H4 (cell line): ENCODE data around the gene ZNF205. TPM values are rescaled to one million over a fixed set of nuclear protein-coding genes. Genes with fewer than 3 reads are reported as not detected.

Source experiments
- total RNA-seq: library from RNA; depleted of rRNA; stranded (reverse); fragments of >200 nt; shearing (Covaris generic); gene quantifications from 2 replicates; pipeline ENCODE4 v1.2.3, GENCODE V29; 2014; rRNA removed

Gene ZNF205
- total RNA-seq, 1 experiment from 2014 or later, result 5.2 TPM

Other genes starting within 250 kb of the ZNF205 start
- 57.3 and 77.7 TPM in 2 replicates for gene FLYWCH2, start 229.4 kb upstream of the ZNF205 start, total RNA-seq
- gene FLYWCH1, start 200.7 kb upstream of the ZNF205 start, total RNA-seq, result 9.1 and 13.1 TPM in 2 replicates
- 6.0 and 11.0 TPM in 2 replicates for gene KREMEN2, start 148.3 kb upstream of the ZNF205 start, total RNA-seq
- gene PAQR4, start 143.2 kb upstream of the ZNF205 start, total RNA-seq, result 14.4 and 17.9 TPM in 2 replicates
- gene PKMYT1, start 132.1 kb upstream of the ZNF205 start, total RNA-seq, result 19.9 and 26.0 TPM in 2 replicates
- not detected in 2 replicates for gene CLDN9, start 99.7 kb upstream of the ZNF205 start, total RNA-seq
- 2.0 TPM in 1 of 2 replicates, not detected in the other for gene CLDN6, start 94.4 kb upstream of the ZNF205 start, total RNA-seq
- gene TNFRSF12A, start 92.2 kb upstream of the ZNF205 start, total RNA-seq, result 312 and 417 TPM in 2 replicates
- 64.6 and 93.1 TPM in 2 replicates for gene HCFC1R1, start 88.6 kb upstream of the ZNF205 start, total RNA-seq
- gene THOC6, start 88.6 kb upstream of the ZNF205 start, total RNA-seq, result 43.5 and 48.2 TPM in 2 replicates
- gene BICDL2, start 75.6 kb upstream of the ZNF205 start, total RNA-seq, result 0.25 TPM in 1 of 2 replicates, not detected in the other
- 0.87 and 0.94 TPM in 2 replicates for gene MMP25, start 66.0 kb upstream of the ZNF205 start, total RNA-seq
- gene IL32, start 46.9 kb upstream of the ZNF205 start, total RNA-seq, result 15.8 and 24.1 TPM in 2 replicates
- gene ZSCAN10, start 13.3 kb upstream of the ZNF205 start, total RNA-seq, result not detected in 2 replicates
- 2.0 and 3.9 TPM in 2 replicates for gene ZNF213, start 22.4 kb downstream of the ZNF205 start, total RNA-seq
- 0.81 TPM in 1 of 2 replicates, not detected in the other for gene OR1F1, start 75.6 kb downstream of the ZNF205 start, total RNA-seq
- gene ZNF200, start 122.6 kb downstream of the ZNF205 start, total RNA-seq, result 11.5 and 11.8 TPM in 2 replicates
- gene MEFV, start 144.0 kb downstream of the ZNF205 start, total RNA-seq, result 1.2 TPM in 1 of 2 replicates, not detected in the other
- gene ZNF263, start 170.9 kb downstream of the ZNF205 start, total RNA-seq, result 24.4 and 28.8 TPM in 2 replicates
- 4.9 and 5.4 TPM in 2 replicates for gene TIGD7, start 192.8 kb downstream of the ZNF205 start, total RNA-seq
- gene ZNF75A, start 192.9 kb downstream of the ZNF205 start, total RNA-seq, result 21.7 and 23.5 TPM in 2 replicates
- gene OR2C1, start 243.3 kb downstream of the ZNF205 start, total RNA-seq, result not detected in 2 replicates